HG02870 (cell line): ENCODE measurements around the gene OXCT1.

Experiments used
- ATAC-seq: cut with Tn5 transposase; IDR thresholded peaks from one replicate; pipeline ENCODE4 v1.9.1; 2021; ENCODE audit warnings: mild to moderate bottlenecking, moderate library complexity; ENCODE audit not compliant: unreplicated experiment

Gene OXCT1

GRCh38 chr5:41869724-41870626, at the start of gene OXCT1:
Gene OXCT1, minus strand, starts transcription at chr5:41870425. Its CDS starts 67 bp downstream, at chr5:41870358.
- peak; percentile 94 for ATAC-seq

DNA sequence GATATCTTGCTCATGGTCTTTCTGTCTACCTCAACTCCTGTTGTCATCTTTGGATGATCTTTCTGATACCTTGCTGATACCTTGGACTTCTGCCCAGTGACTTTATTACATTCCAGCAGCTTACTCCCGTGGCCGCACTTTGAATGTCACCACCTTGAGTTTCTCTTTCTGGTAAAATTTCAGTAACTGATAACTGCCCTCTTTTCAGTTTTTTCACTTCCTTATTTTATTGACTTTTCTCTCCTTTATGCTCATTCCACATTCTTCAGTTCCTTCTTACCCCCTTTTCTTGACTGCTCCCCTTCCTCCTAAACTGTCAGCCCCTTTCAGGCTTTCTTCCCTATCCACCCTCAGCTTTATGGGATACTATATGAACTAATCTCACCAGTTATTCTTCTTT, 47.9 kb upstream of the OXCT1 start:
- ATAC-seq, result peak; percentile 49

DNA sequence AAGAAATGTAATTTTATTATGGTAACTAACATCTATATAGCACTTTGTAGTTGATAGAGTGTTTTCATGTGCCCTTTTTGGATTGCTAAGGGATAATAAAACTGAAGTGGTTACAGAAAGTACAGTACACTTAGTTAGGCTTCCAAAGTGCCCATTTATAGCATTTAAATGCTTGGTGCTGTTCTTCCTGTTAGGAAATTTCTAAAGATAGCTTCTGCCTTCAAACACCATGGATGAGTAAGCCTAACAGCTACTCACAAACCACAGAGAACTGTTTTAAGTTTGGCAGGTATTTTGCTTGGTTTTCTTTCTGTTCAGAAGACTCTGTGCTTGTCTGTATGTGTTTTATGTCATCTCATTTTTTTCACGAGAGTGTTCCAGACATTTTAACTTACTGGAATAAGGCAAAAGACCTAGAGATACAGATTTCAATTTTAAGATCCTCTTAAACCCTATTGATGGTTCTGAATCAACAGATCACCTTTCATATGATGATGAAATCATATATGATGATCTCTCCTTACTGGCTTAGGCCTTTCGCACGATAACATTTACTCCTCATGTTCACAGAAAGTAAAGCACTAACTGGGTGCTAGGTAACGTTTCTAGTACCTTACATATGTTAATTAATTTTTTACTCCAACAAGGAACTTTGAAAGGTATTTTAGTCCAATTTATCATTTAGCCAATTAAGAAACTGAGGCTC, 38.3 kb upstream of the OXCT1 start:
- no peak for ATAC-seq

DNA sequence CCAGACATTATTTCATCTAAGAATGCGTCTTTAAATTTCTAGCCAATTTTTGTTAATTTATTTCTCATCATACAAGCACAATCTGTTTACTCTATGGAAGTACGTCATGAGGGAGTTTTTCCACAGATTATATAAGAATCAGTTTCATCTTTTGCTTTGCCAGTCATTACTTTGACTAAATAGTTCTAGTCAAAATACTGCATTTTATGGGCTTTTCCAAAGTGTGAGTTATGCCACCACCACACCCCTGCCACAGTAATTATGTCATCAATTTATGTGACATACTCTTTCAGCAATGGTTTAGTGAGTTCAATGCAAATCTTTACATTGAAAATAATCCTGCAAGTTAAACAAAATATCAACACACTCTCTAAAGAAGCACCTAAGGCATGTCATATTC, 35.9 kb upstream of the OXCT1 start:
- ATAC-seq, result no peak

- ATAC-seq, result peak; percentile 99
Measured at GRCh38 chr5:41903892-41904799, 33.9 kb upstream of the OXCT1 start, which contains the start of gene RIMOC1. Gene RIMOC1, plus strand, starts transcription at chr5:41904344. Its CDS starts 24 bp downstream, at chr5:41904368.

DNA sequence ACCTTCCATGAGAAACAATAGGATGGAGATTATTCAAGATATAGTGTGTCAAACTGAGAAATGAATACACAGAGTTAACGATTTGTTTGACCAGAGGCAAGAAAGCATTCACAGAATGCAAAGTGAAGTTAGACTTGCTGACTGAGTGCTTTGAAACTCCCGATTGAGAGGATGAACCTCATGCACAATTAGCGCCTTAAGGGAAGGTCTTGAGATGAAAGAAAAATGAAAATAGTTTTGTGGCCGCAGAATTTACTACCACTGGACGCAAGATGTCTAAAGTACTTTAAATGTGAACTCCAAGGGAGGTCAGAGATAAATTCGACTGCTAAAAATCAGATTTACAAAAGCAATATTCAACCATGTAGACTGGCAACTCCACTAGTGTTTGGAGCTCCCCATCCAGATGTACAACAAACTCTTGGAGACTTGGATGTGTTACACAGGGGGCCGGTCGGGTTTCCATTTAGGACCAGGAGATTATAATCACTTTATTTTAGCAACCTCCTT, 33.2 kb upstream of the OXCT1 start:
- no peak for ATAC-seq

DNA sequence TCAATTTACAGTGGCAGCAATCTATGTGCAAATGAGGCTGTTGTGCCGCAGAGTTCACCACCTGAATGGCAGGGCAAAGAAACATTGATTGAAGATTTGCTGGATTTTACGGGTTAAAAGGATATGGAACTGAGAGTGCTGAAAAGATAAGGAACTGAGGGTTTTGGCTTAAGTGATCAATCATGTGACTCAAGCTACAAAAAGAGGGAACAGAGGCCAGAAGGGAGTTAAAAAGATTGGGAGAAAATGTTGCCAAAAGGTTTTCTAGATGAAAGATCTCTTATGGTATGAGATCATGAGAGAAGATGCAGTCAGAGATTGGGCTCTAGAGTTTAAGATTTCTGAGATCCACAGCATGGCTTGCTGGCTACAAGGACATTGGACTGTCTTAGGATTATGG, 26.0 kb upstream of the OXCT1 start:
- ATAC-seq, result no peak

GRCh38 chr5:41893074-41893851, 23.0 kb upstream of the OXCT1 start:
- peak; percentile 47 for ATAC-seq

DNA sequence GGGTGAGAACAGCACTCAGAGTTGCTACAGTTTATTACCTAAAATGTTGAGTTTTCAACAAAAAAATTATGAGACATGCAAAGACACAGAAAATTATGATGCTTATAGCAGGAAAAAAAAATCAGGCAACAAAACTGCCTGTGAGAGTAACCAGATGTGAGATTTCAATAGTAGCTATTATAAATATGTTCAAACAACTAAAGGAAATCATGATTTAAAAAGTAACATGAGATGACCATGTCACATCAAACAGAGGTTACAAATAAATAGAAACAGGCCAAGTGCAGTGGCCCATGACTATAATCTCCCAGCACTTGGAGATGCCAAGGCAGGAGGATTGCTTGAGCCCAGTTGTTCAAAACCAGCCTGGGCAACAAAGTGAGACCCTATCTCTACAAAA, 21.8 kb upstream of the OXCT1 start:
- no peak for ATAC-seq

DNA sequence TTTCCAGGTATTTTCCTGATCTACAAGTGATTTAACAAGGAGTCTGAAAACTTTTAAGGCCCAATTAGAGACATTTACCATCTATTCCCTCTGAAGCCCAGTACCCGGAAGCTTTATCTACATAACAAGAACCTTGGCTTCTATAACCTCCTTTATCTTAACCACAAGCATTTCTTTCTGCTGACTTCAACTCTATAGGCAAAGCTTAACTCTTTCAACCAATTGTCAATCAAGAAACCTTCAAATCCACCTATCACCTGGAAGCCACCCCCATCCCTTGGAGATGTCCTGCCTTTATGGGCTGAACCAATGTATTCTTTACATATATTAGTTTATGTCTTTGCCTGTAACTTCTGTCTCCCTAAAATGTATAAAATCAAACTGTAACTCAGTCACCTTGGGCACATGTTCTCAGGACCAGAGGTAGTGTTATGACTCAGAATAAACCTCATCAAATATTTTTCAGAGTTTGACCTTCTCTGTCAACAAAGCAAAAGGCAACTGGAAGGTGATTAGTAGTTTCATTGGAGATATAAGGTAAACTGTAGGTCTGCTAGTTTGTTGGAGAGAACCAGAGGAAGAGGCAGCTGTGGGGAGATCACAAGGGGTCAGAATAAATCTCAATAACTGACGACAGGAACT, 21.0 kb upstream of the OXCT1 start:
- ATAC-seq, result peak; percentile 57

DNA sequence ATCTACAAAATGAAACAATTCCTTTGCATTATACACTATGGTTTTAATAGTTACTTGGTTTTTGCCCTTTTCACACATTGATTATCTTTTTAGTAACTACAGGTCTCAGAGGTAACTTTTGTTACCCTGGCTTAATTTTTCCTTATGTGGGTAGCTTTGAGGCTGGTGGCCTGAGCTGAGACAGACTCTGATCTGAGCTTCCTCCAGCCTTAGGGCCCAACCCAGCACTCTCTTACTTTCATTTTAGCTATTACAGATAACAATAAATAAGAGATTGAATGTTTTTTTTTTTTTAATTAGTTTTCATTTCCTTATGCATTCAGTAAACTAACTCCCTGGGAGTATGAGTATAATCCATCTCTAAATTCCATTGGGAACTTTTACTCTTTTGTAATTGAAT, 15.1 kb upstream of the OXCT1 start:
- no peak for ATAC-seq

DNA sequence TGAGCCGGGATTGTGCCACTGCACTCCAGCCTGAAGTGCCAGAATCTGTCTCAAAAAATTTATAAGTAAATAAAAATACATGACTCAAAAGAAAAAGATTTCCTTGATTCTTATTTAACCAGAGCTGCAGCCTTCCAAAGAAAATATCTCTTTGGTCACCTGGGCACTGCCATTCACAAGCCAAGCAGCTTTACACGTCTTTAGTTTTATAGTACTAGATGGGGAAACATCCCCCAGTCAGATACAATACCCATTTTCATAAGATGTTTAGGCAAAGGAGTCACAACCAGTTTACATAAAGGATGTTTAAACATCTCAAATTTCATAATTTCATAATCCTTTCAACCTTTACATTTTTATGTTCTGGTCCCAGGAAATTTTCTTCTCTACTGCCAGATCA, 13.7 kb upstream of the OXCT1 start:
- no peak for ATAC-seq

GRCh38 chr5:41883243-41883642, 13.0 kb upstream of the OXCT1 start:
- ATAC-seq, result no peak

GRCh38 chr5:41882765-41883164, 12.5 kb upstream of the OXCT1 start:
- no peak for ATAC-seq

DNA sequence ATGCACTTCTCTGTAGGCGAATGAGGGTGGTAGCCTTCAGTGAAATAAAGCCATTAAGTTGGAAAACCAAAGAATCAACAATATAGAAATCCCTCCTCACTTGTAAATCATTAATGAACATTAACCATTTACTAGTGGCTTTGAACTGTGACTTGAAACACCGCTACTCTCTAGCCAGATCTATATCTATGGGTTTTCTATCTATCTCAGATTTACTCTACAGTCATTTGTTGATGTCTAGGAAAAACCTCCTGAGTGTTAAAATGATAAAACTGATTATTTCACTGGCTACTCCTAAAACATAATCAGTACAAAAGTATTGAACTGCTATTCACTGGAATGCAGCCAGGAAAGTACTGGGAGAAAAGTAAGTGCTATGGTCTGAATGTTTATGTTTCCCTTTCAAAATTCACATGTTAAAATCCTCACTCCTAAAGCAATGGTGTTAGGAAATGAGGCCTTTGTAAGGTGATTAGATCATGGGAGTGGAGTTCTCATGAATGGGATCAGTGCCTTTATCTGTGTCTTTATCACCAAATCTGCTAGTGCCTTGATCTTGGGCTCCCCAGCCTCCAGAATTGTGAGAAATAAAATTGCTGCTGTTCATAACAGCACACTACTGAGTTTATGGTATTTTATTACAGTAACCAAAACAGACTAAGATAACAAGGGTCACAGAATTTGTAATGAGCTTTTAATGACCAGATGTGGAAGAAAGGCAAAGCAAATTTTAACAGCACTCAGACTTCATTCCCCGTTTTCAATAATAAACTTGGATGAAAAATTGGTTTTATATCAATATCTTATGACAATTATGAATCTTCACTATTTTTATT, 8.6 kb upstream of the OXCT1 start:
- ATAC-seq, result no peak

DNA sequence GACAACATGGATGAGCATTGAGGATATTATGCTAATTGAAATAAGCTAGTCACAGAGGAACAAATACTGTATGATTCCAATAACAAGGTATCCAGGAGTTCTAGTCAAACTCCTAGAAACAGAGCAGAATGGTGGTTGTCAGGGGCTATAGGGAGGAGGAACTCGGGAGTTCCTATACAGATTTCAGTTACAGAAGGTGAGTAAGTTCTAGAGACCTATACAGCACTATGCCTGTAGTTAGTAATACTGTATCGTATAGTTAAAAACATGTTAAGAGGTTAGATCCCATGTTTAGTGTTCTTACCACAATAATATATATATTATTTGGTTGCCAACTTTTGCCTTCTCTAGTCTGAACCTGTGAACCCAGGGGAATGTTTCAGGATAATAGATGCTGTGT, 7.9 kb upstream of the OXCT1 start:
- ATAC-seq, result no peak

DNA sequence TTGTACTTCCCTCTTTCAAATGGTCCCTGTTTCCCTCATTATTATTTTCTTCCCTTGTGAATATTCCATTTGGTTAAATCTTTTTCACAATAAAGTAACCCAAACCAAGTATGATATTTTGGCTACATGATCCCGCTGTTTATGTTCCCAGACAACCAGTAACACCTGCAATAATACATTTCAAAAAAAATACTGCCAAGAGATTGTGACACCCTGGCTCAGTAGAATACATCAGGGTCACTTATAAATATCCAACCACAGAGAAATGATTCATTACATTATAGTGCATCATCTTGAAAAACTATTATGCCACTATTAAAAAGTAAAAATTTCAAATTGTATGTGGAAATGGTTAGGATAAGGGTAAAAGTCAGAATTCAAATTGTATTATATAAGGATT, 7.2 kb upstream of the OXCT1 start:
- no peak for ATAC-seq

GRCh38 chr5:41876678-41877077, 6.5 kb upstream of the OXCT1 start:
- no peak for ATAC-seq

GRCh38 chr5:41875121-41875520, 4.9 kb upstream of the OXCT1 start:
- ATAC-seq, result no peak
